Adipose tissue (tissue), 3 donors: ENCODE measurements around the gene TMEM161A. TPM values are rescaled to one million over a fixed set of nuclear protein-coding genes. Genes with fewer than 3 reads are reported as not detected.
"Not testable (repeated sequence)": the region's sequence is repeated elsewhere in the genome, so short reads cannot be mapped to it uniquely, and the experiment has no call there.

Experiments
- H3K27ac ChIP-seq: one replicate; pipeline ENCODE4 v1.5.1; 2013; ENCODE audit warnings: low read depth, low read length
- WGBS, 3 donors: extraction: QIAGEN DNeasy Blood & Tissue Kit; methylation state at CpG; one replicate each; pipeline ENCODE4 v1.1.7; 2013; 5-methylcytosine and 5-hydroxymethylcytosine counted together
- polyA plus RNA-seq, 3 donors: library from polyadenylated mRNA; stranded (reverse); fragments of 200-250 nt; gene quantifications; one replicate each; pipeline ENCODE4 v1.2.3, GENCODE V29; 2013
- donor health status: healthy with polysubstance abuse.
- donor health status: Bipolar disorder and iron deficiency.
- donor health status: healthy.

The TMEM161A gene
- polyA plus RNA-seq, 3 donors, result 8.7 to 21.8 (median 19.0) TPM

DNA sequence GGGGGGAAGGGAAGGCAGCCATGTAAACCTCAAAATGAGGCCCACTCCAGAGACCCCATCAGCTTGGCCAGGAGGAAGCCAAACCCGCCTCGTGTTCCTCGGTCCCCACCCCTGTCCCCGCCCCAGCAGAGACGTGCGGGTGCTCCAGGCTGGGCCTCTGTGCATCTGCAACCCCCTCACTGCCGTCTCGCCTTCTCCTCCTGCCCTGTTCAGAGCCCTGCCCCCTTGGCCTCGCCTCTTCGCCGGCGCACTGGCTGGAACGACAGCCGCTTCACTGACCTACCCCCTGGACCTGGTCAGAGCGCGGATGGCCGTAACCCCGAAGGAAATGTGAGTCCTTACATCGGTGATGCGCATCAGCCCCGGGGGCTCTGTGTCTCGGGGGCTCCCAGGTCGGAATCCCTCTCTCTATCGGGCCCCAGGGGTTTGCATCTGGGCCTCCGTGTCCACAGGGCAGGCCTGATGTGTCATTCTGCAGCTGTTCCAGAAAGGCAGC is 32.2 kb downstream of the TMEM161A start:
- no peak overlapping the region for H3K27ac ChIP-seq
- WGBS, 3 donors, result 50 to 68% (median 62%) methylated on average over 20 to 25 of the region's 25 CpGs

DNA sequence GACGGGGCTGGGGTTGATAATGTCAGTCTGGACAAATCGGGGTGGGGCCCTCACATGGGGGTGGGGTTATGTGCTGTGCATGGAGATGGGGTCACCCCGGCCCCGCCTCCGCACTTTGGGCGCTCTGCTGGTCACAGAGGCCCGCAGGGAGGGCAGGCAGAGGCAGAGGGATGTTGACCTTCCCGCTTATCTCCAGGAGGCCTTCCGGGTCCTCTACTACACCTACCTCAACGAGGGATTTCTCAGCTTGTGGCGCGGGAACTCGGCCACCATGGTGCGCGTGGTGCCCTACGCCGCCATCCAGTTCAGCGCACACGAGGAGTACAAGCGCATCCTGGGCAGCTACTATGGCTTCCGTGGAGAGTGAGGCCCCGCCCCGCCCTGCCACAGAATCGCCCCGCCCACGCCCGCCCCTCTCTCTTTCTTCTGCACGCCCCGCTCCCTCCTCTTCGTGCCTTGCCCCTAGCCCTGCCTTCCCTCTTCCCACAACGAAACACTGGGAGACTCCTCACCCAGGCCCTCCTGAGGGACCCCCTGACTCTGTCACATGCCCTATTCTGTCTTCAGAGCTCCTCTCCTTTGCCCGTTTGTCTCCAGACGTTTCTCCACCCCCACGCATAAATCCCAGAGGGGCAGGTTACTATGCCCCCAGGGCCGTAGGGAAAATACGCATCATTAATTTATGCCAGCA is 32.8 kb downstream of the TMEM161A start:
- WGBS, 3 donors, result 41 to 50% (median 47%) methylated on average over 29 to 36 of the region's 36 CpGs
- no peak overlapping the region for H3K27ac ChIP-seq

DNA sequence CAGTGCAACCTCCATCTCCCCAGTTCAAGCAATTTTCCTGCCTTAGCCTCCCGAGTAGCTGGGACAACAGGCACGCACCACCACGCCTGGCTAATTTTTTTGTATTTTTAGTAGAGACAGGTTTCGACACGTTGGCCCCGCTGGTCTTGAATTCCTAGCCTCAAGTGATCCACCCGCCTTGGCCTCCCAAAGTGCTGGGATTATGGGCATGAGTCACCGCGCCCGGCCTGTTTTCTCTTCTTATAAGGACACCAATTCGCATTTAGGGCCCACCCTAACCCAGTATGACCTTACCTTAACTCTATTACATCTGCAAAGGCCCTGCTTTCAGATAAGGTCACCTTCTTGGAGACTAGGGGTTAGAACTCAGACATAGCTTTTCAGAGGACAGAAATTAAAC is 35.1 kb downstream of the TMEM161A start:
- 96 to 98% (median 97%) methylated on average over 11 of the region's 11 CpGs for WGBS, 3 donors
- no peak overlapping the region for H3K27ac ChIP-seq

DNA sequence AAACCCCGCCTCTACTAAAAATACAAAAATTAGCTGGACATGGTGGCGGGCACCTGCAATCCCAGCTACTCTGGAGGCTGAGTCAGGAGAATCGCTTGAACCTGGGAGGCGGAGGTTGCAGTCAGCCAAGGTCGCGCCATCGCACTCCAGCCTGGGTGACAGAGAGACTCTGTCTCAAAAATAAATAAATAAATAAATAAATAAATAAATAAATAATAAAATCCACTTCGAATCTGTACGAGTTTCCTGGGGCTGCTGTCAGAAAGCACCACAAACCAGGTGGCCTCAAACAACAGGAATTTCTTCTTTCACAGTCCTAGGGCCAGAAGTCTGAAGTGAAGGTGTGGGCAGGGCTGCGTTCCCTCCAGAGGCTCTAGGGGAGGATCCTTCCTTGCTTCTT is 35.7 kb downstream of the TMEM161A start:
- H3K27ac ChIP-seq, result not testable (repeated sequence)
- WGBS, 3 donors, result 95 to 98% (median 96%) methylated on average over 10 of the region's 10 CpGs

DNA sequence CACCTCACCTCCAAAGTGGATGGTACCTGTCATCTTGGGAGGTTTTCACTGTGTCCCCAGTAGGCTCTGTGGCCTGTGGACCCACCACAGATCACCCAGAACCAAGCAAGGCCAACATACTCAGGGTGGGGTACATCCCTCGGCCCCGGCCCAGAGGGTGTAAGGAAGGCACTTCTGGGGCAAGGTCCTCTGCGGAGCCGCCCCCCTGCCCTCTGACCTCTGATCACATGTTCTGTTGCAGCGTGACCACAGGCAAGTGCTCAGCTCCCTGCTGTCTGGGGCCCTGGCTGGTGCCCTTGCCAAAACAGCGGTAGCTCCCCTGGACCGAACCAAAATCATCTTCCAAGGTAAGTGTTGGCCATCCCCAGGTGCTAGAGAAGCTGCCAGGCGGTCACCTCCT is 36.7 kb downstream of the TMEM161A start:
- 92 to 93% (median 93%) methylated on average over 8 of the region's 8 CpGs for WGBS, 3 donors
- no peak overlapping the region for H3K27ac ChIP-seq

DNA sequence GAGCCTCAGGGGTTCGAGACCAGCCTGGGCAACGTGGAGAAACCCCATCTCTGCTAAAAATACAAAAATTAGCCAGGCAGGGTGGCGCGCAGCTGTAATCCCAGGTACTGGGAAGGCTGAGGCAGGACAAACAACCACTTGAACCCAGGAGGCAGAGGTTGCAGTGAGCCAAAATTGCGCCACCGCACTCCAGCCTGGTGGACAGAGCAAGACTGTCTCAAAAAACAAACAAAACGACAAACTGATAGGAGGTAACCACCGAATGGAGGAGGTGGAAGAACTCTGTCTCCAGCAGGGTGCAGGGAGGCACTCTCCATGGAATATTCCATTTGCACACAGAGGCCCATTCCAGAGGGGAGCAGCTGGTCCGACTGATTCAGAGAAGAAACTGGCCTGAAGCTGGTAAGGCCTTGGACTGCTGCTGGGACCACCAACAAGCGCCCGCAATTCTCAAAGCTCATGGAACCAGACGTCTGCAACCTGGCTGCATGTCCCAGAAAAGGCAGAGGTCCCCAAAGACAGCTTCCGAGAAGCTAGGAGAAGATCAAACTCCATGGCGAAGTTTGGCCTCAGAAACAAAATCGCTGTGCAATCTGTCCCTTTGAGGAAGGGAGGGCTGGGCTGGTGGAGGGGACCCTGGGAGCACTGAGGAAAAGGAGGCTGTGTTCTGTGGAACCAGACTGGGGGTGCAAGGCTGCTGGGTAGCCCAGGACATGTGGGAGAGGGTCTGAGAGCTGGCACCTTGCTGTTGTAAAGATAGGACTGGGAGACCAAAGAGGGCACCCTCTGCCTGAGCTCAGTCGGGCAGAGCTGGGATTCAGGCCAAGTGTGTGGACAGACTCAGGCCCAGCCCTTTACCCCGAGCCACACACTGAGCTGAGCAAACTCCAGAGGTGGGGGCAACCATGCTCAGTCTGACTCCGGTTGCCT is 39.3 kb downstream of the TMEM161A start:
- 82 to 87% (median 85%) methylated on average over 18 of the region's 18 CpGs for WGBS, 3 donors
- H3K27ac ChIP-seq, result no peak overlapping the region

DNA sequence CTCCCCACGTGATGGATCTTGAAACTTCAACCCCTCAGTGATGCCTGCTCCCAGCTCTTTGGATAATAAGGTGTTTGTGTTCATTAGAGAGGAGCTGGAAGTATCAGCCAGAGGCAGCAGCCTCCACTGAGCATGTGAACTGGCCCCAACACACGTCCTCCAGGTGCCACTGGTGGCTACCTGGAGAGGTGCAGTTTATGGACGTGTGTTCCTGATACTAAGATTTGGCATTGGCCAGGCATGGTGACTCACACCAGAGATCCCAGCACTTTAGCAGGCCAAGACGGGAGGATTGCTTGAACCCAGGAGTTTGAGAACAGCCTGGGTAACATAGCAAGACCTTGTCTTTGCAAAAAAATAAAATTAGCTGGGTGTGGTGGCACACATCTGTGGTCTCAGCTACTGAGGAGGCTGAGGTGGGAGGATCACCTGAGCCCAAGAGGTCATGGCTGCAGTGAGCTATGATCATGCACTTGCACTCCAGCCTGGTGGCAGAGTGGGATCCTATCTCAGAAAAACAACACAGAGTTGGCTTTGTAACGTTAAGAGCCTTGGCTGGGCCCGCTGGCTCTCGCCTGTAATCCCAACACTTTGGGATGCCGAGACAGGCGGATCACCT is 40.1 kb downstream of the TMEM161A start:
- WGBS, 3 donors, result 86 to 91% (median 90%) methylated on average over 9 of the region's 9 CpGs
- H3K27ac ChIP-seq, result no peak overlapping the region

DNA sequence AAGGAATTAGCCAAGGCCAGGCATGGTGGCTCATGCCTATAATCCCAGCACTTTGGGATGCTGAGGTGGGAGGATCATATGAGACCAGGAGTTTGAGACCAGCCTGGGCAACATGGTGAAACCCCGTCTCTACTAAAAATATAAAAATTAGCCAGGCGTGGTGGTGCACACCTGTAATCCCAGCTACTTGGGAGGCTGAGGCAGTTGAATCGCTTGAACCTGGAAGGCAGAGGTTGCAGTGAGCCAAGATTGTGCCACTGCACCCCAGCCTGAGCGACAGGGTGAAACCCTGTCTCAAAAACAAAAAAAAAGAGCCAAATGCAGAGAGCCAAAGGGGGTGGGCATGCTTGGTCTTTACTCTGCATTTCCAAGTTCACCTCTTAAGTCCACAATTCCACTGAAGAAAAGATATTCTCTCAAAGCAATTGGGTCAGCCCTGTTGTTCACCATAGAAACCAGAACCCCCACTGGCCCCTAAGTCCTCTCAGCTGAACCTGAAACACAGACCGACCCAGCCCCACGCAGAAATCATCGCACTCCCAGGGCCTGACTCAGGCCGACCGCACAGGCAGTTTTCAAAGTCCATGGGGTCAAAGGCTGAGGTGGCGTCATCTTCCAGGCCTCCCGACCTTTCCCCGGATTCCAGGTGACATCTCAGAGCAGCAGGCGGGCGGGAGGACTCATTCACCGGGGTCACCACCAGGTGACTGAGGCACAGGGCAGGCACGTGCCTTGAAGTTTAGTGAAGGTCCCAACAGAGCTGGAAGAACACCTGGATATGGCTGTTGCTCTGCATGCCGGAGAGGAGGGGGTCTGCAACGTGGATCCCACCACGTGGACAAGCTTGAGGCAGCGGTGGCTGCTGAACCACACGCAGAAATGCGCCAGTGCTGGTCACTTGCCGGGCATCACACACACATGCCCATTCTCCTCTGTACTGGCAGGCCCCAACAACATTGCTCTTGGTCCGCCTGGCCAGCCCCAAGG is 41.3 kb downstream of the TMEM161A start:
- no peak overlapping the region for H3K27ac ChIP-seq
- 88 to 94% (median 94%) methylated on average over 24 of the region's 24 CpGs for WGBS, 3 donors

DNA sequence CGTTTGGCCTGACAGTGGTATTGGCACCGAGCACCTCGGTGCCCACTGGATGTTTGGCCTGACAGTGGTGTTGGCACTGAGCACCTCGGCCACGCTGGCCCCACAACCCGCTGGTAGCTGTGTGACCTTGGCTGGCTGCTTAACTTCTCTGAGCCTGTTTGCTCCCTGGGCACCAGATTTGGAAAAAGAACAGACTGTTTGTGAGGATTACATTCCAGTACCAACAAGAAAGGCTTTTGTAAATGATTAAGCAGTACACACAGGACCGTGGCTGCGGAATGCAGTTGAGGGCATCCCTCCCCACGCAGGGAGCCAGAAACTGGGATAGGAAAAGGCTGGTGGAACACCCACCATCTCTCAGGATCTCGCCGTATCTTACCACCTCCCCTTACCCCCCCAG is 42.6 kb downstream of the TMEM161A start:
- WGBS, 3 donors, result 54 to 85% (median 84%) methylated on average over 11 of the region's 11 CpGs
- H3K27ac ChIP-seq, result no peak overlapping the region

DNA sequence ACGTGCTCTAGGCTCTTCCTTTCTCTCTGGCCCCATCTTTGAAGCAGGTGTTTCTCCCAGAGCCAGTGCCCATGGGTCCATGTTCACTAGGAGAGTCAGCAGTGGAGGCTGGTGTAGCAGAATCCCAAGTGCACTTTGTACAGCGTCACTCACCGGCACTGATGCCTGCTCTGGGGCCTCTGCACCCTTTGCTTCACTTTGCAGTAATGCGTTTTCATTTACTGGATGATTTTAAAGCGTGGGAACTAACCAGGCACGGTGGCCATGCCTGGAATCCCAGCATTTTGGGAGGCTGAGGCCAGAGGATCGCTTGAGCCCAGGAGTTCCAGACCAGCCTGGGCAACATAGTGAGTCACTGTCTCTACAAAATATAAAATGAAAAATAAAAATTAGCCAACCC is 43.8 kb downstream of the TMEM161A start:
- no peak overlapping the region for H3K27ac ChIP-seq
- 87 to 94% (median 89%) methylated on average over 7 of the region's 7 CpGs for WGBS, 3 donors

DNA sequence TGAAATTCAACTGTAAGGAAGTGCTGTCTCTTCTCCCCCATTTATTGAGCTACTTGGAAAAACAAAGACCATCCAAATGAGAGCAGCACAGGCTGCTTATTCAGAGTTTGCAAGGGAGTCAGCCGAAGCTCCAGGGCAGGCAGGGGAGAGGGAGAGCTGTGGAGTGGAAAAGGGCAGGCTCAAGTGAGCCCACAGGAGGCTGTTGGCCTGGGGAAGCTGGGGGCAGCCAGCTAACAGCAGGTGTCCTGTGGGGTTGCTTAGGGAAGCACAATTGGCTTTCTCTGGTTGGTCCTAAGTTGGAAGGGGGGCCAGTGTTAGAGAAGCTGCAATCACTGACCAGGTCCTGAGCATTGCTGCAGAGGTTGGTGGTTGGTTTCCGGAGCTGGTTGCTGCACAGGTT is 50.6 kb downstream of the TMEM161A start:
- H3K27ac ChIP-seq, result no peak overlapping the region
- 79 to 88% (median 80%) methylated on average over 2 of the region's 2 CpGs for WGBS, 3 donors

DNA sequence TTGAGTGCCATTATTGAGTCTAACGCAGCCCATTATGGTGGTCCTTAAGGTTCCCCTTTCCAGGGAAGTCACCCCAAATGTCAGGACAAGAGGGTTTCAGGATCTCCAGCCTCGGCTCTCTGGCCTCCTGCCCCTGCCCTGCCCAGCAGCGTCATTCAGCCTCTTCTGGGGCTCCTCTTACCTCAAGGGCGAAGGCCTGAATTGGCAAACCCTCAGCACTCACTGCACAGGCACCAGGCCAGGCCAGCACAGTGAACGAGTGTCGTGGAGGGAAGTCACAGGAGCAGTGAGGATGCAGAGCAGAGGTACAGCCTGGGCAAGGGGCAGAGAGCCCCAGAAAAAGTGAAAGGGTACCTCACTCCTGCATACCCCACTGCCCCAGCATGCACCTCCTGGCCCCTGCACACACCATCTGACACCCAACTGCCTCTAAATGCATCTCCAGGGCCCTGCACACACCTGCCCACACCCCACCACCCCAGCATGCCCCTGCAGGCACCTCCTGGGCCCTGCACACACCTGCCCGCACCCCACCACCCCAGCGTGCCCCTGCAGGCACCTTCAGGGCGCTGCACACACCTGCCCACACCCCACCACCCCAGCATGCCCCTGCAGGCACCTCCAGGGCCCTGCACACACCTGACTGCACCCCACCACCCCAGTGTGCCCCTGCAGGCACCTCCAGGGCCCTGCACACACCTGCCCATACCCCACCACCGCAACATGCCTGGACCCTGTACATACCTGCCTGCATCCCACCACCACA is 54.7 kb downstream of the TMEM161A start:
- 88 to 92% (median 91%) methylated on average over 8 to 10 of the region's 10 CpGs for WGBS, 3 donors

DNA sequence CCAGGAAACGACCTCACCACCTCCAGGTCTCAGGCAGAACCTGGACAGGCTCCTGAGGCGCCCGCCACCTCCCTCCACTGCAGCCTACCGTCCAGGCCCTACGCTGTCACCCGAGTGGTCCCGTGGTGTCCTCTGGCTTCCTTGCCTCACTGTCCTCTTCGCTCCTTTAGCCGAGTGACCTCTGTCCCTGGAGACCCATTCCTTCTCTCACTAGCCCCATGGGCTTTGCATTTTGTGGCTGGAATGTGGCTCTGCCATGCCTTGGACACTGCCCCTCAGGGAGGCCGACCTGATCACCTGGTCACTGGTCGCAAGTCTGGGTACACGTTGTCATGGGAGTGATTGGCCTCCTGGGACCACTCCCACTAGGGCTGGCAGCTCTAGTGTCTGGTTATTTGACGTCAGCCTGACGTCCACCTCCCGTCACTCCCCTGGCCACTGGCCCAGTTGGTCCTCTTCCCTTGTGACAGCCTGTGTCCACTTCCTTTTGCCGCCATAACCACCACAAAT is 56.6 kb downstream of the TMEM161A start:
- 73 to 82% (median 74%) methylated on average over 16 of the region's 16 CpGs for WGBS, 3 donors
- no peak overlapping the region for H3K27ac ChIP-seq

More for the DNA sequence above, 54.7 kb downstream of the TMEM161A start:
- no peak overlapping the region for H3K27ac ChIP-seq

DNA sequence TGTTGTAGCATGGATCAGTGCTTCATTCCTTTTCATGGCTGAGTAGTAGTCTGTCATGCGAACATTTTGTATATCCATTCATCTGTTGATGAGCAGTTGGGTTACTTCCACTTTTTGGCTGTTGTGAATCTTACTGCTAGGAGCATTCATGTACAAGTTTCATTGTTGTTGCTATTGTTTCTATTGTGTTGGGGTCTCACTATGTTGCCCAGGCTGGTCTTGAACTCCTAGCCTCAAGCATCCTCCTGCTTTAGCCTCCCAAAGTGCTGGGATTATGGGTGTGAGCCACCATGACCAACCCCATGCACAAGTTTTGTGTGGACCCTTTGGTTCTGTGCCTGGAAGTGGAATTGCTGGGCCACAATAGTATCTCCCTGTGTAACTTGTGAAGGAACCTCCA is 58.7 kb downstream of the TMEM161A start:
- 100% methylated on average over 1 of the region's 1 CpG for WGBS, 3 donors
- no peak overlapping the region for H3K27ac ChIP-seq

DNA sequence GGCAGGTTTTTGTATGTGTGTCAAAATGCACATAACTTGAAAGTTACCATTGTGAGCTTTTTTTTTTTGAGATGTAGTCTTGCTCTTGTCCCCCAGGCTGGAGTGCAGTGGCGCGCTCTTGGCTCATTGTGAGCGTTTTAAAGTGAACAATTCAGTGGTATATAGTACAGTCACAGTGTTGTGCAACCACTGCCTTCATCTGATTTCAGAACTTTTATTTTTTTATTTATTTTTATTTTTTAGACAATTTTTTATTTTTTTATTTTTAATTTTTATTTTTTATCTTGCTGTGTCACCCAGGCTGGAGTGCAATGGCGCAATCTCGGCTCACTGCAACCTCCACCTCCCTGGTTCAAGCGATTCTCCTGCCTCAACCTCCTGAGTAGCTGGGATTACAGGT is 59.5 kb downstream of the TMEM161A start:
- 80 to 96% (median 86%) methylated on average over 6 of the region's 6 CpGs for WGBS, 3 donors
- no peak overlapping the region for H3K27ac ChIP-seq

DNA sequence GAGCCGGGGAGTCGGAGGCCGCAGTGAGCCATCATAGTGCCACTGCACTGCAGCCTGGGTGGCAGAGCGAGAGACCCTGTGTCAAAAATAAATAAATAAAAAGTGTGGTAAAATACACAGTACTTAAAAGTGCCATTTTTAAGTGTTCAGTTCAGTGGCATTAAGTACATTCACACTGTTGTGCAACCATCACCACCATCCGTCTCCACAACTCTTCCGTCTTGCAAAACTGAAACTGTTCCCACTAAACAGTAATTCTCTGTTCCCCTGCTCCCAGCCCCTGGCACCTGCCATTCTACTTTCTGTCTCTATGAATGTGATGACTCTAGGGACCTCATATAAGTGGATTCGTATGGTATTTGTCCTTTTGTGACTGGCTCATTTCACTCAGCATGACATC is 61.2 kb downstream of the TMEM161A start:
- H3K27ac ChIP-seq, result no peak overlapping the region
- 77 to 94% (median 77%) methylated on average over 7 of the region's 7 CpGs for WGBS, 3 donors

DNA sequence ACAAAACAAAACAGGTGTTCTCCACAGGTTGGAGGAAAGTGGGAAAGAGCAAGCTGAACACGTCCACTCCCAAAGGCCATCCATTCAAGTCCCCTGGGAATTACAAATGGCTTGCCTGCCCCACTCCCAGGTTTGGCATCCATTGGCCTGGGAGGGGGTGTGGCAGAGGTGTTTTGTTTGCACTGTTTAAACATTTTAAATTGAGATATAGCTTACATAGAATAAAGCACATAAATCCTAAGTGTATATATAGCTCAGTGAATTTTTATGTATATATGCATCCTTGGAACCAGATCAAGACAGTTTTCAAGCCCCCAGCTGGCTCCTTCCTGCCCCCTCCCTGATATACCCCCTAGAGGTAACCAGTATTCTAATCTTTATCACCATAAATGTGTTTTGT is 61.8 kb downstream of the TMEM161A start:
- no peak overlapping the region for H3K27ac ChIP-seq
- 76 to 87% (median 77%) methylated on average over 1 of the region's 1 CpG for WGBS, 3 donors
